Measurements from ENCODE around the gene PPIL1. TPM values are rescaled to one million over a fixed set of nuclear protein-coding genes. Genes with fewer than 3 reads are reported as not detected.

Gene PPIL1
- polyA plus RNA-seq, 3 donors: 2.0 to 7.6 (median 5.9) TPM

DNA sequence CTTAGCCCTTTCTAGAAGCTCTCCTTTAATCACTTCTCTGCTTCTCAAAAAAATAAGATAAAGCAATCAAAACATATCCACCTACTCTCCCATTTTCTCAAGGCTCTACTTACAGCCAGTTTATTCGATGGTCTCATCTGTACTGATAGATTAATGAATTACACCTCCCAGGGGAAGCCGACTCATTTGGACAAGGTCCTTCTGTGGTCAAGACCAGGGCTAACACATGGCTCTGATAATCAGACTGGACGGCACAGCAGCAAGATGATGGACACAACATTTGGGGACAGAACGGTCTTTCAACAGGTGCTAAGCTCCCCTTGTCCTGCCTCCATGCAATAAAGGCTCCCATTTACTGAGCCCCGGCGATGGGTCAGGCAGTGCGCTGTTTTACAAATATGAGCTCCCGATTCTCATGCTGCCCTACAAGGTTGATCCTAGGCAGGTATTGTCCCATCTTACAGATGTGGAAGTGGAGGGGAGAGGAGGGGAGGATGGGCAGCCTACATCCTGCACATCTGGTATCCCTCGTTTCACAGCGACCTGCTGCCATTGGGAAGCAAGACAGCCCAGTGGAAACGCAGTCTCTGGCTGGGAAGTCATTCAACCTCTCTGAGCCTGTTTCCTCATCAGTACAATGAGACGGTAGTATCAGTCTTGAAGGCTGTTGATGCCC, 51.0 kb downstream of the PPIL1 start:
- Histone ChIP-seq H3K9me3 (replicated peaks in 1 of 2; ENCODE audit: control insufficient read depth in 1 of 2, insufficient read depth in 1 of 2, low read length in 2 of 2) (no peaks in the 10 kb centered on the region), H3K4me1 (ENCODE audit: control insufficient read depth in 1 of 2, insufficient read depth in 2 of 2, low read length in 2 of 2) (peaks cover 13 to 19% of the 10 kb centered on the region in 2 donors), H3K27me3 (ENCODE audit: control insufficient read depth in 2 of 2, insufficient read depth in 2 of 2, low read length in 2 of 2) (no peaks in the 10 kb centered on the region), H3K4me3 (replicated peaks in 1 of 3; ENCODE audit: low read depth in 2 of 3, low read length in 3 of 3) (no peak overlapping the region), H2AFZ (ENCODE audit: insufficient read depth, low read depth, low read length, poor library complexity, severe bottlenecking) (no peak overlapping the region), H3K9ac (ENCODE audit: insufficient read depth, low read length, poor library complexity, severe bottlenecking) (no peak overlapping the region), H3K36me3 (replicated peaks in 1 of 2; ENCODE audit: control insufficient read depth in 1 of 2, insufficient read depth in 2 of 2, low read length in 2 of 2) (no peaks in the 10 kb centered on the region), H4K20me1 (ENCODE audit: insufficient read depth, low read length) (no peaks in the 10 kb centered on the region), H3K27ac (ENCODE audit: low read depth in 1 of 2, low read length in 2 of 2) (no peak overlapping the region), H3K4me2 (replicated peaks; ENCODE audit: extremely low read depth, low read length, poor library complexity, severe bottlenecking) (no peak overlapping the region), H3K79me2 (ENCODE audit: insufficient read depth, low read length) (no peaks in the 10 kb centered on the region)
- Mint-ChIP-seq H3K36me3 (no peaks in the 10 kb centered on the region), H3K27ac (no peak overlapping the region), H3K4me3 (no peak overlapping the region), H3K4me1 (peaks cover 16% of the 10 kb centered on the region), H3K27me3 (ENCODE audit: low read depth in 3 of 3) (peaks cover 7 to 12% (median 9%) of the 10 kb centered on the region in 3 donors), H3K9me3 (peaks cover 0 to 1% (median 0%) of the 10 kb centered on the region in 7 donors)
- WGBS (ENCODE audit: insufficient coverage): 88% methylated on average over 11 of the region's 12 CpGs
- intact Hi-C loops (cut with micrococcal nuclease): no loop called here
- DNase-seq: no peak
- TF ChIP-seq, protein P1, sequence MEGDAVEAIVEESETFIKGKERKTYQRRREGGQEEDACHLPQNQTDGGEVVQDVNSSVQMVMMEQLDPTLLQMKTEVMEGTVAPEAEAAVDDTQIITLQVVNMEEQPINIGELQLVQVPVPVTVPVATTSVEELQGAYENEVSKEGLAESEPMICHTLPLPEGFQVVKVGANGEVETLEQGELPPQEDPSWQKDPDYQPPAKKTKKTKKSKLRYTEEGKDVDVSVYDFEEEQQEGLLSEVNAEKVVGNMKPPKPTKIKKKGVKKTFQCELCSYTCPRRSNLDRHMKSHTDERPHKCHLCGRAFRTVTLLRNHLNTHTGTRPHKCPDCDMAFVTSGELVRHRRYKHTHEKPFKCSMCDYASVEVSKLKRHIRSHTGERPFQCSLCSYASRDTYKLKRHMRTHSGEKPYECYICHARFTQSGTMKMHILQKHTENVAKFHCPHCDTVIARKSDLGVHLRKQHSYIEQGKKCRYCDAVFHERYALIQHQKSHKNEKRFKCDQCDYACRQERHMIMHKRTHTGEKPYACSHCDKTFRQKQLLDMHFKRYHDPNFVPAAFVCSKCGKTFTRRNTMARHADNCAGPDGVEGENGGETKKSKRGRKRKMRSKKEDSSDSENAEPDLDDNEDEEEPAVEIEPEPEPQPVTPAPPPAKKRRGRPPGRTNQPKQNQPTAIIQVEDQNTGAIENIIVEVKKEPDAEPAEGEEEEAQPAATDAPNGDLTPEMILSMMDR (IDR thresholded peaks at IDR 0.05): no peak

DNA sequence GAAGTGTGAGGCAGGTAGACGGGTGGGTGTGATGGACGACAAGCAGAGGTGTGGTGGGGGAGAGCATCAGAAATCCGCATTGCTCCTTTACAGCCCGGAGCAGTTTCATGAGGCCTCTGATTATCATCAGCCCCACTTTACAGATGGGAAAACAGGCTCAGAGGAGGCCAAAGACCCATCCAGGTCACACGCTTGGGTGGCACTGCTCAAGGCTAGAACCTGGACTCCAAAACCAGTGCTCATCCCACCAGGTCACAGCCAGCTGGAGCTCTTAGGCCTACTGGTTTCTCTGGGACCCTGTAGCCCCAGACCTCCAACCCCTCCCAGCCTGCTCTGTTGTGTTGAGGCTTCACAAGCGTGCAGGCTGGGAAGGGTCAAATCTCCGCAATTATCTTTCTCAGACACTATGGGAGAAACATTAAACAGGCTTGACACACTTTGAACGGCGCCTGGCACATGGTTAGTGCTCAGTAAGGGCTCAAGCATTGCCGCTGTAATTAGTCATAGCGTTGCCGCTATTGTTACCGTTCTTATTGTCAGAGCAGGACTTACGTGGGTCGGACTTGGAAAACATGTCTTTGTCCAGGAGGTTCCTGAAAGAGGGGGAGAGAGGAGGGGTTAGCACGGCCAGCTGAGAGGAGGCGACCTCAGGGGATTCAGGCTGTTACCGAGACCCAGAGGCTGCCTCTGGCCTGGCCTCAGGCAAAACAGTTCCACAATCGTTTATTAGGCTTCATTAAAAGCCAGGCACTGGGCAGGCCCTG, 51.9 kb downstream of the PPIL1 start:
- Histone ChIP-seq H3K36me3 (replicated peaks in 1 of 2; ENCODE audit: control insufficient read depth in 1 of 2, insufficient read depth in 2 of 2, low read length in 2 of 2) (no peaks in the 10 kb centered on the region), H3K27ac (ENCODE audit: low read depth in 1 of 2, low read length in 2 of 2) (no peak overlapping the region), H3K4me2 (replicated peaks; ENCODE audit: extremely low read depth, low read length, poor library complexity, severe bottlenecking) (no peak overlapping the region), H3K79me2 (ENCODE audit: insufficient read depth, low read length) (no peaks in the 10 kb centered on the region), H3K27me3 (ENCODE audit: control insufficient read depth in 2 of 2, insufficient read depth in 2 of 2, low read length in 2 of 2) (no peaks in the 10 kb centered on the region), H3K4me3 (replicated peaks in 1 of 3; ENCODE audit: low read depth in 2 of 3, low read length in 3 of 3) (no peak overlapping the region), H3K4me1 (ENCODE audit: control insufficient read depth in 1 of 2, insufficient read depth in 2 of 2, low read length in 2 of 2) (peaks cover 8 to 13% of the 10 kb centered on the region in 2 donors), H2AFZ (ENCODE audit: insufficient read depth, low read depth, low read length, poor library complexity, severe bottlenecking) (no peak overlapping the region), H4K20me1 (ENCODE audit: insufficient read depth, low read length) (no peaks in the 10 kb centered on the region), H3K9me3 (replicated peaks in 1 of 2; ENCODE audit: control insufficient read depth in 1 of 2, insufficient read depth in 1 of 2, low read length in 2 of 2) (no peaks in the 10 kb centered on the region), H3K9ac (ENCODE audit: insufficient read depth, low read length, poor library complexity, severe bottlenecking) (no peak overlapping the region)
- Mint-ChIP-seq H3K4me1 (peaks cover 12% of the 10 kb centered on the region), H3K9me3 (peaks cover 0 to 1% (median 0%) of the 10 kb centered on the region in 7 donors), H3K36me3 (no peaks in the 10 kb centered on the region), H3K27ac (no peak overlapping the region), H3K4me3 (no peak overlapping the region), H3K27me3 (ENCODE audit: low read depth in 3 of 3) (peaks cover 7 to 12% (median 9%) of the 10 kb centered on the region in 3 donors)
- TF ChIP-seq, protein P1 (IDR thresholded peaks at IDR 0.05): no peak
- intact Hi-C loops (cut with micrococcal nuclease): no loop called here
- WGBS (ENCODE audit: insufficient coverage): 94% methylated on average over 14 of the region's 19 CpGs
- no peak for DNase-seq
